Gastrocnemius medialis (tissue), 4 donors: ENCODE measurements around the gene MYL7.

ENCODE experiments used
- CTCF ChIP-seq, 5 experiments: fragments of 450-650 bp in 3 of 5; fragments of 200-600 bp in 2 of 5; sonication (generic) in 2 of 5; IDR thresholded peaks in 4 of 5; conservative IDR thresholded peaks in 1 of 5; 1 replicate in 4 of 5; 2 replicates in 1 of 5; pipeline ENCODE4 v1.5.1; 2016 to 2019; ENCODE audit warnings: antibody characterized with exemption in 5 of 5, mild to moderate bottlenecking in 3 of 5, moderate library complexity in 3 of 5
- POLR2A ChIP-seq, 2 donors: fragments of 450-650 bp; IDR thresholded peaks; one replicate each; pipeline ENCODE4 v1.6.1; 2017; ENCODE audit warnings: antibody characterized with exemption in 2 of 2, mild to moderate bottlenecking in 2 of 2, moderate library complexity in 2 of 2

GRCh38 chr7:44113764-44114354, 27.3 kb downstream of the MYL7 start:
- no peak for TF ChIP-seq CTCF (IDR thresholded peaks at IDR 0.05 in 4 of 5, conservative IDR thresholded peaks at IDR 0.05 in 1 of 5)
- no peak for TF ChIP-seq POLR2A (IDR thresholded peaks at IDR 0.05)
